Endometrial microvascular endothelial cells (primary cell): ENCODE results near the gene RASSF3. TPM values are rescaled to one million over a fixed set of nuclear protein-coding genes. Genes with fewer than 3 reads are reported as not detected.
"Not testable (repeated sequence)": the region's sequence is repeated elsewhere in the genome, so short reads cannot be mapped to it uniquely, and the experiment has no call there.

Source experiments
- in situ Hi-C: cut with HindIII; loops from 2 replicates; pipeline ENCODE4 v1.10.0; 2017; ENCODE audit warnings: low sequenced_read_pairs, low pct_unique_long_range_greater_than_20kb; ENCODE audit errors: inconsistent ontology term
- total RNA-seq: library from RNA; depleted of rRNA; stranded (reverse); fragments of >200 nt; gene quantifications from one replicate; pipeline ENCODE4 v1.2.3, GENCODE V29; 2015; ENCODE audit errors: inconsistent ontology term

The RASSF3 gene
- total RNA-seq, 1 donor from 2014 or later = 59.0 TPM

DNA sequence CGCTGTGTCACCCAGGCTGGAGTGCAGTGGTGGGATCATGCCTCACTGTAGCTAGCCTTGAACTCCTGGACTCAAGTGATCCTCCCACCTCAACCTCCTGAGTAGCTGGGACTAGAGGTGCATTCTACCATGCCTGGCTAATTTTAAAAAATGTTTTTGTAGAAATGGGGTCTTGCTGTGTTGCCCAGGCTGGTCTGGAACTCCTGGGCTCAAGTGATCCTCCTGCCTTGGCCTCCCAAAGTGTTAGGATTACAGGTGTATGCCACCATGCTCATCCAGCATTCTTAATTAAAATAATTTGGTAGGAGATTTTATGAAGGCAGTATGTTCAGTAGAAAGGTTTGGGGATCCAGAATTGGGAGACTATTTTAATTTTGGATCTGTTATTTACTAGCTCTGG is 16.3 kb downstream of the RASSF3 start:
- in situ Hi-C loops = not testable (repeated sequence)

DNA sequence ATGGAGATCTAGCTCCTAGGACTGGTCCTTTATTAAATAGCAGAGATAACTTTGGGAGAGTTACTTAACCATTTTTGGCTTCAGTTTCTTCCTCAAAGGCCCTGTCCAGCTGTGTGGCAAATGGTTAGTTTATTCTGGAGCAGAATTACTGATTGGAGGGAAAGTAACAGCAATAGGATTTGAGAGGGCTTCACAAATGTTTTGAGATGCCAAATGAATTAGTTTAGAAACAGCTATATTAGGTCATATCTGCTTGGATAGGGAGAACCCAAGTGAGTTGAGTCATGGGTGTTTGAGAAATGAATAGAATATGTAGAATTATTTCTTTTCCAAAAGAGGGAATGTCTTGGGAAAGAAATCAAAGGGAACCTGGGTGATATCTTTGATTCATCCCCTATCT is 17.5 kb downstream of the RASSF3 start:
- in situ Hi-C loops = no loop called here

- in situ Hi-C loops = no loop called here
Measured at GRCh38 chr12:64631197-64631596, 20.9 kb downstream of the RASSF3 start.

- in situ Hi-C loops = no loop called here
Measured at GRCh38 chr12:64633011-64633939, 23.0 kb downstream of the RASSF3 start.

- in situ Hi-C loops = no loop called here
Measured at GRCh38 chr12:64633940-64634337, 23.6 kb downstream of the RASSF3 start.

GRCh38 chr12:64634508-64635092 is 24.3 kb downstream of the RASSF3 start:
- in situ Hi-C loops = no loop called here

DNA sequence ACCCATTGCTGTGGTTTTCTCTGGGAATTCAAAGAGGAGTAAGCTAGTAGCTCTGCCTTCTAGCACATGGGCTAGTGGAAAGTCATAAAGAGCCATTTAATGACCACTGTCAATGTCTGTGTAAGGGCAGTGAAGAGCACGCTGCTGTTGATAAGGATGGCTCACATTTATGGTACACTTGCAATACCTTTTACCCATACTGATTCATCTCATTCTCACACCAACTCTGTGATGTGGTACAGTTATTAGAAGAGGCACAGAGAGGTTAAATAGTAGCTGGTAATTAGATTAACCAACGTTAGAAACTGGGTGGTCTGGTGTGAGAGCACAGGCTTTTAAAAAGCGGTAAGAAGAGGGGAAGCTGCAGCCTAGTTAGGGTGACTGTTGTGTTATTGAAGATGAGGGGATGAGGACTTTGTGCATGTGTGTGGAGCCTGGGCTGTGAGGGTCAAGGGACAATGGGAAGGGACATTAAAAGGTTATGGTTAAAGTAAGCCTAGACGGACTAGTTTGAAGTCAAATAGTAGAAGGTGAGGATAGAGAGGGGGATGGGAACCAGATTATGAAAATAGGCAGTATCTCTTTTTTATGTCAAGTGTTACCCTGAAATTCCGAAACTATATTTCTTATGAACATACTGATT is 25.2 kb downstream of the RASSF3 start:
- in situ Hi-C loops = no loop called here

- in situ Hi-C loops = no loop called here
Measured at GRCh38 chr12:64636856-64637255, 26.6 kb downstream of the RASSF3 start.

DNA sequence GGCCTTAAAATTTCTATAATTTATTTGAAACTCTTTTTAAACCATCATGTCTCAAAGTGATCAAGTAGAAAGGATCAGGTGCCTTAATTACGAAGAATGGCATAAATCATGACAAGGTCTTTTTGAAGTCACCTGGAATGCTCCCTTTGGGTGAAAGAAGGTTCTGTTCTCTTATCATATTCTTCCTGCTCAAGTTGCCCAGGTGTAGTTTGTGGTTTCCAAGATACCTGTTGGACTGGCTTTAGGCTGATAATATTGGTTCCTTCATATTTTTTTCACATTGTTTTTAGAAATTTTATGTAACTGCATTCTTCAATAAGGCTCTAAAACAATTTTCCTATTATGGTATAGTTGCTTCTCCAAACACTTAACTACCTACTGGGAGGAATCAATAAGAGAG is 29.2 kb downstream of the RASSF3 start:
- in situ Hi-C loops = no loop called here

DNA sequence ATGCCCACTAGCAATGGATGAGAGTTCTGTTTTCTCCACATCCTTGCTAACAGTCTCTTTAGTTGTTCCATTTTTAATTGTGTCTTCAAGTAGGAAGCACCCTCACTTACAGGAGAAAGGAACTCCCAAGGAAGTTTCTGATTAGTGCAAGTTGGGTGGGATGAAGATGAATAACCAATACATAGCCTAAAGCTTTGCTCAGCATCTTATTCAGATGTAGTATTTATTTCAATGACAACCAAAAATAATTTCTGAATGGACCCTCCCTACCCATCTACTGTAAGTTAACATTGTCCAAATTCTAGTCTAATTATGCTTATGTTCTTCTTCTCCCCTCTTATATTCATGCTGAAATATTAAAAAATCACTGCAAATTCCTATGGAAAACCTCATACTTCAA is 36.0 kb downstream of the RASSF3 start:
- in situ Hi-C loops = no loop called here

- in situ Hi-C loops = no loop called here
Measured at GRCh38 chr12:64649487-64649886, 39.2 kb downstream of the RASSF3 start.

DNA sequence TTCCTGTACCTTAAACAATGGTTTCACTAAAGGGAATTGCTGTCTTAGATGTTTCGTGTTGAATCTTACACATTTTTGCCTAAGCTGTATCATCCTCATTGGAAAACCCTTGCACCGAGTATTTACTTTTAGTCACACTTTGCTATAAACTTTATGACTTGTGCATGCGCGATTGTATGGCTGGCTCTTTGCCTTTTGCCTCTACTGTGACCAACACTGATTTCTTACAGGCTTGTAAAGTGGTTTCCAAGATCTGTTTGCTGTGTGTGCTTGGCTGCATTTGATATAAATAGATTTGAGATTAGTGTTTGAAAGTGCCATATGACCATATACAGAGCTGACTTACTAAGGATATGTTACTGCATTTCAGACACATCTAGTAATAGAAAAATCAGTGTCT is 40.5 kb downstream of the RASSF3 start:
- in situ Hi-C loops = no loop called here

DNA sequence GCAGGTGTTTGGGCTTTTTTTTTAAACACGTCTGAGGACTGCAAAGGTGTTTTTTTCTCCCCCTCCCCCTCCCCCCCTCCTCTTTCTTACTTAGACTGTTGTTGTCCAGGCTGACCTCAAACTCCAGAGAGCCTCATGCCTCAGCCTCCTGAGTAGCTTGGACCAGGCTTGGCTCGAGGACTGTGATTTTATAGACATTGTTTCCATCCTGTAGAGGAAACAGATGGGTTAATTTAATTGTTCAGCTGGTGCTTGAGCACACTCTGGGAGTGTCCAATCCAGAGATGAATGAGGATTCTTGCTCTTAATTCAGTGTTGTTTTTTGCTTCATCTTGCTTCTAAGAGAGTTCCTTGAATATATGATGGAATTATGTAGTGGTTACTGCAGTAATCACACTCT is 42.1 kb downstream of the RASSF3 start:
- in situ Hi-C loops = no loop called here

GRCh38 chr12:64653123-64653522 is 42.8 kb downstream of the RASSF3 start:
- in situ Hi-C loops = no loop called here

GRCh38 chr12:64653907-64654306 is 43.6 kb downstream of the RASSF3 start:
- in situ Hi-C loops = not testable (repeated sequence)

- in situ Hi-C loops = no loop called here
Measured at GRCh38 chr12:64655141-64655540, 44.8 kb downstream of the RASSF3 start.

DNA sequence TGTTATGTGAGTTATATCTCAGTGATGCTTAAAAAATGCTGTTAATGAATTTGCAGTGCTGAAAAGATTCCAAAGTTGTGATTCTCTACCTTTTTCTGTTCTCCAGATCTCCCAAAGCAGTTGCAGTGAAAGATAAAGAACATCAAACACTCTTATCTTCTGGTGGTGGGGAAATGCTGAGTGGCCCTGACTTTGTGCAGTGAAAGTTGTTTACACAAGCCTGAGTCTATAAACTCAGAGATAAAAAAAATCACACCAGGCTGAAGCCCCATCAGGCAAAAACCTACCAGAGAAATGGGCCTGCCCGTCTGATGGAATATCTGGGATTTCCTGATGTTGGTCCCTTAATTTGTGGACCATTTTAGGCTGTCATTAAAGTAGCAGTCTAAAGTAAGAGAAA is 46.1 kb downstream of the RASSF3 start:
- in situ Hi-C loops = no loop called here

DNA sequence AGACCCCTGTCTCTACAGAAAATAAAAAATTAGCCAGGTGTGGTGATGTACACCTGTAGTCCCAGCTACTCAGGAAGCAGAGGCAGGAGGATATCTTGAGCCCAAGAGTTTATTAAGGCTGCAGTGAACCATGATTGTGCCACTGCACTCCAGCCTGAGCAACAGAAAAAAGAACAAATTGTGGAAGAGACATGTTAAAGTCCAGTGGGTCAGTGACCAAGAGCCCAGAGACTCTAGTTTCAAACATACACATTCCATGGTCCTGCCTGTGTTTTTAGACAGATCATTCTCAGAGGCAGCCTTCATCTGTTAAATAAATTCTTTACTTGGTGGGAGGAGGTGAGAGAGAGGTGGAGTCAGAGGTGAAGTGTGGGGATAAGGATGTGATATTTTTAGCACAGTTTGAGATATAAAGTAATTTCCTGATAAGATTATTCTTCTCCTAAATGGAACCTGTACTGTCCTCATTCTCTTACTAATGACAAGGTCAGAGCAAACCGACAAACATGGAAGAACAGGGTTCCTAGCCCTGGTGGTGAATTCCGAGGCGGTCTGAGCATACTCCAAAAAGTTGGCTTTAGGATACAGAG is 48.7 kb downstream of the RASSF3 start:
- in situ Hi-C loops = no loop called here

DNA sequence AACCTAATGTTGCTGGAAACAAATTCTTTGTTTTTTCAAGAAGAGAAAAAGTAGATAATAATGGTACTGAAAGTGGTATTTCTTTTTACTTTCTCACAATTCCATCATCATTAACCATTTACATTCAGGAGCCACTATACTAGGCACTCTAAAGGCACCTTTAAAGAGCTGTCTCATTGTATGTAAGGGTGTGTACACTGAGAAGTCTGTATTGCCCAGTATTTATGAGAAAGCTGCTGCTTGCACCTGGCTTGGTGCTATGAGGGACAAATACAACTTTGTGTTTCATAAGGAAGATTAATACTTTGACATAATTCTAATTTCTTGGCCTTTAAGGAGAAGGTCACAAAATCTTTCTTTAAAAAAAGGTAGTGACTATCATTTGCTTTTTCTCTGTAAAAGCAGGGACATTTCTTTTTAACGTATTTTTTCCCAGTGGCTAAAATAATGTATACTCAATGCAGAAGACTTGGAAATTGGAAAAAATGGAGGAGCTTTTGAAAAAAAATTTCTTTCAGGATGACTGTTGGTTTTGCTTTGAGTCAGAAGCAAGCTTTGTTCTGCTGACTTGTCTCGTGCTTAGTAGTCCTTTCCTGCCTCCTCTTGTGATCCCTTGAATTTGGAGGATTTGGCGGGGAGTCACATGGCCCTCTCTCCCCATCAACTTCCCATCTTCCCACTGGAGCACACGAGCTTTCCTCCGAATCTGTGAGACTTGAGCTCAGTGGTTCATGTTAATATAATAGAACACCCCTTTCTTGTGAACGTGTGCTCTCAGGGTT is 50.1 kb downstream of the RASSF3 start:
- in situ Hi-C loops = no loop called here
